SKM-1 (cell line): ENCODE data around the gene TUBB2B.

ENCODE experiments used
- DNase-seq: peaks from one replicate; lab custom pipeline; 2025; ENCODE audit not compliant: unreplicated experiment; lab: John Stamatoyannopoulos, UW

The TUBB2B gene

DNA sequence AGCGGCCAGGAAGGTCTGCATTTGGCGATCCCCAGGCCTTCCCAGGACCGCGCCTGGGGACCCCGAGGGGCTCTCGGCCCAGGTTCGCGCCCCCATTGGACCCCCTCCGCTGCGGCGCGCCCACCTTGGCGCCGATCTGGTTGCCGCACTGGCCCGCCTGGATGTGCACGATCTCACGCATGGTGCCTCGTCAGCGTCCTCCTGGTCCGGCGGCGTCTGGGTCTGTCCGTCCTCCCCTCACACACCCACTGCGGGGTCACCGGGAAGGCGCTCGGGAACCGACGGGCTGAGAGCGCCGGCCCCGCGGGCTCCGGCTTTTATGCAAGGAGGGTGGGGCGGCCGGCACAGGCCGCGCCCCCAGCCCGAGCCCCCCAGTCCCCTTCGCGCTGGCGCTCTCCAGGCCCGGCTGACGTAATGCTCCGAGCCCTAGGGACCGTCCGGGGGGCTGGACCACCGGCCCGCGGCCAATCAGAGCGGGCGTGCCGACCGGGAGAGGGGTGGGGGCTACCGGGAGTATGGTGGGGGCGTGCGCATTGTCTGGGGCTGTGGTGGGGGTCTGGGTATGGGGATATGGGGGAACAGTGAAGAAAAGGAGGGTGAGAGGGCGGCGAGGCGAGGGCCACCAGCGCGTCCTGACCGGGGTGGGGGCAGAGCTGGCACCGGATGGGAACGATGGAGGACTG, at the start of gene TUBB2B:
Gene TUBB2B, minus strand, starts transcription at position 291 of the 683 bp plus-strand sequence. Its CDS starts 110 bp downstream, at position 181.
- DNase-seq, result no peak

GRCh38 chr6:3277251-3277650, 49.8 kb upstream of the TUBB2B start:
- DNase-seq, result no peak

- no peak for DNase-seq
Observed at GRCh38 chr6:3276174-3277167, 49.0 kb upstream of the TUBB2B start.

DNA sequence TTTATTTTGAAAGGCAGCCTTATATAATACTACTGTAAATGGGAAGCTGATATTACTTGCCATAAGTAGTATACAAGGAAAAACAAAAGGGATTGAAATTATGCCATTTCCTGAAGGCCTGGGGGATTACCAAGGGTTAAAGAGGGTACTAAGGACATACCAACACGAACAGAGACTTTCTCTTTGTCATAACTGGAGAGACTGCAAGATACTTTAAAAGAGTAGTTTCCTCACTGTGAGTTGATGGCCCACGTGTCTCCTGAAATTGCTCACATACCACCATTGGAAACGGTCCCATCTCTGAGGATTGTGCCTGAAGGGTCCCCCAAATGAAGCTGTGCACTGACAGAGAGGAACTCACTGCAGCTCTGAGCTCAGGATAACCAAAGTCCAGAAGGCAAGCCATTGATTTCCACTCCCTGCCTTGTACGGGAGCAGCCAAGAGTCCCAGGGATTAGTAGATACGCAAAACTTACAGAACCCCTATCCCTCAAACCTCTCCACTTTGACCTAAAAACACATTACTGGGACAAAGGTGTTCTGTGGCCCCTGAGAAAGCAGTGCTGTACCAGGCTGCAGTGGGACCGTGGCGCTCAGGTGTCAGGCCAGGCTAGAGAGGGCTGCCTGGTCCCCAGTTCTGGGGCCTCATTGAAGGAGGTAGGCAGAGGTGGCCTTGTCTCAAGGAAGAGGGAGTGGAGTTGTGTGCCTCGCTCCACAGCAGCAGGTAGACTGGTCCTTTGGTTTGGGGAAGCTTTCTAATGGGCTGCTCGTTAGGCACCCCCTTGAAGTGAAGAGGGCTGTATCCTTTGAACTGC, 46.5 kb upstream of the TUBB2B start:
- no peak for DNase-seq

DNA sequence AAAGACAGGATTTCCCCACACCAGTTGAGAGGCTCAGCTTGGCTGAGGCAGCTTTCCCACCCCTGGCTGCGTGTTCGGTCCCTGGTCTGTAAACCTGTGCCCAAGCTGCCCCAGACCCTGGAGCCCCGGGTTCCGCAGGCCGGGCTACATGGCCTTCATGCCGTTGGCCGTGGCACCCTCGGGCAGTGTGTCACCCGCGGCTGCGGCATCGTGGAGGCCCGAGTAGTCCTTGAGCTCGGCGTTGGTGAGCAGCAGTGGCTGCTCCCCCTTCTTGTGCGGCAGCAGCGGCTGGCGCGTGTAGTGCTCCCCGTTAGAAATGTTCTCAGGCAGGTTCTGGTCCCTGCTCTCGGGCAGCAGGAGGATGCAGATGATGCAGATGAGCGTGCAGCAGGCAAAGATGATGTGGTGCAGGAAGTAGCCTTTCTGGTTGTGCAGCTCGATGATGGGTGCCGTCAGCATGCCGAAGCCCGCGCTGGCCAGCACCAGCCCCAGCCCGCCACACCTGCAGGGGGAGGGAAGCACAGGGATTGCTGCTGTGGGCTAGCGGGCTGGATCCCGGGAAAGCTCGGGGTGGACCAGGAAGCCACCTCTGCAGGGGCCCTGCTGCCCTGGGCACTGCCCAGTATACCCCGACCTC, 45.6 kb upstream of the TUBB2B start:
- DNase-seq, result no peak

DNA sequence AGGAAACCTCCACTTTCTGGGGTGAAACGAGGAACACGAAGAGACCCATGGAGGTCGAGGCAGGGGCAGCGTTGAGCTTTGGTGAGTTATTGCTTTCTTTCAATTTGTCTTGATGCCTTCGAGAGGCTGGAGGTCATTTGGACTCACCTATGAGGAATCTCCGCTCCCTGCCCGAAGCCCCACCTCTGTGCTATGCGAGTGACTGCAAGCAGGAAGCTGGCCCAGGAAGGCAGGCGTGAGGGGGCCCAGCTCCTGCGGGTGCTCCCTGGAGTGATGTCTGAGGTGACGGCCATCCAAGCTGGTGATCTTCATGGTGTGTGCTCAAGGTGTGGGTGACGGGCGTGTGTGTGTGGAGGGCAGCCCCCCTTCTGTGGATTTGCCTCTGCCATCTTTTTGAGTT, 44.3 kb upstream of the TUBB2B start:
- DNase-seq, result no peak

- no peak for DNase-seq
Observed at GRCh38 chr6:3270258-3270657, 42.8 kb upstream of the TUBB2B start.

DNA sequence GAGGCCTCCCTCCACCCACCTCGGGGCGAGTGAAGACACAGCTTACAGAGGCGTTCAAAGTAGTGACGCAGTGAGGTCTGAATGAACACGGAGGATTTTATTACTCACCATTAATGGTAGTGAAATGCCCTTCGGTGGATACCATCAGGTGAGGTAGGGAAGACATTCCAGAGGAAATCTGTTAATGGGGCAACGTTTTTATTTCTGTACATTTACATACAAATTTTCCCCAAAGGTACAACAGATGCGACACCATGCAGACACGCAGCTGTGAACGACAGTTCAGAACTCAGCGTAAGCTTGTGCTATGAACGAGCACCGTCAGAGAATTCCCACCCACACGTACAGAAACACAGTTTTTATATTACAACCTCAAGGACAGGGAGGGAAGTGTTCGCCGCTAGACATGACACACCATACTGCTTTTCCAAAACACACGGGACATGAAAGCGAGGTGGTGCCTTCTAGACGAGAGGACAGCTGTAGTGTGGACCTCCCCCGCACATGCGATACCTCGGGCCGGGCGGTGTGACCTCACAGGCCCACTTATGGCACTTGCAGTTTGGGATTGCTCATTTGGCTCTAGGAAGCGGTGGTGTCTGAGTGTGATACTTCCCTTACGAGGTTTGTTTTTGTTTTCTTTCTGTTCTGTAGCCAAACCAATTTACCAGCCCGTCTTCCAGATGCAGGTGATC, 42.0 kb upstream of the TUBB2B start:
- no peak for DNase-seq

DNA sequence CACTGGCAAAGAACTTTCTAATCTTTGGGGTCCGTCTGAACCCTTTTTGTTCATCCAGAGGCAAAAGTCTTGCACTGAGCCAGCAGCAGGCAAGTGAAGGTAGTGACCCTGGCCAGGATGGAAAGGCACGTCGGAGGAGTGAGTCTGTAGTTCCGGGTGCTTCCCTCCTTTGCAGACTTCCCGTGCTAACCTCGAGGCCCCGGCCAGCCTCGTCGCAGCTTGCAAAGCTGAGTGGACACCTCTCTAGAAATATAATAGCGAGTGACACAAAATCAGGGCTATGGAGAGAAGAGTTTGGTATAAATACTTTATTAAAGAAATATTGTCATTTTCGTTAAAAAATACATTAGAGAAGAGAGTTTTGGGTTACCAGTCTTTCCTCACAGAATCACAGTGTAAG, 41.2 kb upstream of the TUBB2B start:
- no peak for DNase-seq

GRCh38 chr6:3267162-3267561, 39.7 kb upstream of the TUBB2B start:
- no peak for DNase-seq

DNA sequence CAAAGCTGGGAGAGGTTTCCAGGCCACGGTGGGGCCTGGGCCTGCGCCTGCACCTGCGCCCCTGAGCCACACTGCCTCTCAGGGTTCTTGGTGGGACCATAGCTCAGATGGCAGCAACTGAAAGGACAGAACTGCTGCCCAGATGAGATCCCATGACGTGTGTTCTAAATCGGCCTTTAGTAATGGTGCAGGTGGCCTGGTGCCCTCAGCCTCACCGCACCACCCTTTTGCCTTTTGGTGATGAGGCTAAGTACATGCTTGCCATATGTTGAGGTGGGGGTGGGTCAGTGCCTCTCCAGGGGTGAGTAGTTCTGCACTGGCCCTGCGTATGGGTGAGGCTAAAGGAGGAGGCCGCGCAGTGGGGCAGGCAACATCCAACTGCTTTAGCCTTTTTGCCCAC, 38.7 kb upstream of the TUBB2B start:
- no peak for DNase-seq

DNA sequence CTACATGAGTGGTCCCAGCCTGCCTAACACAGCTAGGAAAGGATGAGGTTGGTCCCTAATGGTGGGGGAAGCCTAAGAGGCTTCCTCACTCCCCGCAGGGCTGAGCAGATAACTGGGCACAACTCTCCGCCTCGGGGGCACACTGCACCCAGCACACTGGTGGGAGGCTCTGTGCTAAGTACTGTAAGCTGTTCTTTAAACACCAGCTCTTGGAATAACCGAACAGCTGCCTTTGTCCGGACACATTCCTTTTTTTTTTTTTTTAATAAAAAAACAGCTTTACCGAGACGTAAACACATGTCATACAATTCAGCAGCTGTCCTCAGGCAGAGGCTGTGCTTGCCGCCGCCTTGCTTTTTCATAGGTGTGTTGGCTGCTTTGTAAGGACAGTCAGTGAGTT, 38.2 kb upstream of the TUBB2B start:
- no peak for DNase-seq

DNA sequence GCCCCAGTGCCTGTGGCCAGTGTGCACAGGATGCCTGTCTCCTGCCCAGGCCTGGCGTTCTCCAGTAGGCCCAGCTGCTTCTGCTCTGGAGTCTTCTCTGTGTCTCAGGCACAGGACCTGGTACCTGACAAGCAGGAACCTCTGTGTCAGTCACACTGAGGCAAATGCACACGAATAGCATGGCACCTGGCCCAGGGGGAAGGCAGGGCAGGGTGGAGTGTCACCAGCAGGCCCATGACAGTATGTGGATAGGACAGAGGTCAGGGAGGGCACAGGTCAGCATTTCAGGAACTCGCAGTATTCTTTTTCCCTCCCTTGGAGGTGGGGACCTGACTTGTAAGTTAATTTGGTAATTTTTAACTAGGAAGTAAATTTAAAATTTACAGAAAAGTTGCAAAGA, 36.9 kb upstream of the TUBB2B start:
- DNase-seq, result no peak

GRCh38 chr6:3263096-3263495, 35.6 kb upstream of the TUBB2B start:
- no peak for DNase-seq

DNA sequence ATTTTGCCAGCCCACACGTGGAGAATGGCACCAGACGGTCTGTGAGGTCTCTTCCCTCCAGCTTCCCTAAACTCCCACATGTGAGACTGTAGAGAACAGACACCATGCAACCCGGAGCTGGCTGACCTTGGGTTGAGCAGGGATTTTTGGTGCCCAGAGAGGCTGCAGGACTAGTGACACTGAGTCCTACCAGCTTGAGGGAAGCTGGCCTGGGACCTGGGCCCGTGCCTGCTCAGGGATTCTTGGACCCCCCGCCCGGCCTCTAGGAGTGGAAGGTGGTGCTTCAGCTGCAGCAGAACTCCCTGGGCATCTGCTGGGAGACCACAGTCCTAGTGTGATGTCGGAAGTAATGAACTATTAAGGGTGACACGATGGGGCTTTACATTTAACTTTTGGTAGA, 34.5 kb upstream of the TUBB2B start:
- DNase-seq, result no peak

DNA sequence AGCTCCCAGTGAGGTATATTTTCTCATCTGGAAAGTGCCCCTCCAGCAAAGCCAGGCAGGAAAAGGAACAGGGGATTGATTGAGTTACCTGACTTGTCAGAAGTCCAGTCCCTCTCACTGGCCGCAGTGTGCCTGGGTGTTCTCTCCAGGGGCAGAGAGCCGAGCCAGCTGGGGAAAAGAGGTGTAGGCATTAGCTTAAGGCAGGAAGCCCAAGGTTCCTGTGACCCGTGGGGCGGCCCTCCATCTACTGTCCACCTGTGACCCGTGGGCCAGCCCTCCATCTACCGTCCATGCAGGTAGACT, 34.0 kb upstream of the TUBB2B start:
- no peak for DNase-seq

DNA sequence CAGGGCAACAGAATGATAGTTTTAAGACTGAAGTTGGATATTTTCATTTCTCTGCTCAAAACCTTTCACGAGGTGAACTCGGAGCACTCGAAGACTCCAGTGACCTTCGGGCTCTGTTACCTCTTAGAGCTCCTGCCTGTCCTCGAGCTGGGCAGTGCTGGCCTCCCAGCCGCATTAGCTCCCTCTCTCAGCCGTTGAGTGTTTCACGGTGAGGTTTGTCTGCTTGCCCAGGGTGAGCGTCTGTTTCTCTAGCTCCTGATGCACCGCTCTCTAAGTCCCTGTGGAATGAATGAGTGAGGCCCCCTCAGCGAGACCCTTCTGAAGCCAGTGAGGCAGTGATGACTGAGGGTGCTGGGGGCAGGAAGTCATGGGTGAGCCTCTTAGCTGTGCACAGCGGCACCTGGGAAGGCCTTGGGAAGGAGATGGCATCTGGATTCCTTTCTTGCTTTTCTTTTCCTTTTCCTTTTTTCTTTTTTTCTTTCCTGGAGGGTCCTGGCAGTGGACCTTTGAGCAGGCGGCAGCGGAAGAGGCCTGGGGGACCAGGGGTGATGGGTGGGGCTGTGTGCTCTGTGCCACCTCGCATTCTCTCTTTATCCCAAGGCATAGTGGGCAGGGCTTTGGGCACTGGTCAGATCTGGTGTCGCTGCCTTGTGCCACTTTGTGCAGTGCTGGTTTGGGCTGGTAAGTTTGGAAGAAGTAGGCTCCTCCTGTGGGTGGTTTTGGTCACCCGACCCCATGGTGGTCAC, 33.5 kb upstream of the TUBB2B start:
- DNase-seq, result no peak

DNA sequence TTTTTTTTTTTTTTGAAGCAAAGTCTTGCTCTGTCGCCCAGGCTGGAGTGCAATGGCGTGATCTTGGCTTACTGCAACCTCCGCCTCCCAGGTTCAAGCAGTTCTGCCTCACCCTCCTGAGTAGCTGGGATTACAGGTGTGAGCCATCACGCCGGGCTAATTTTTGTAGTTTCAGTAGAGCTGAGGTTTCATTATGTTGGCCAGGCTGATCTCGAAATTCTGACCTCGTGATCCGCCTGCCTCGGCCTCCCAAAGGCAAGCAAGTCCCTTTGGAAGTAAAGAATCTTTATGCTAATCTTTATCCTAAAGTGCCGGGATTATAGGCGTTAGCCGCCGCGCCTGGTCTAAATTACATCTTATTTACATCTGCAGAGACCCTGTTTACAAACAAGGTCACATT, 32.8 kb upstream of the TUBB2B start:
- DNase-seq, result no peak

- DNase-seq, result peak; percentile 35
Observed at GRCh38 chr6:3259491-3259958, 32.1 kb upstream of the TUBB2B start.
